Liver (tissue), 9 donors: Measurements from ENCODE around the gene SSX4B. TPM values are rescaled to one million over a fixed set of nuclear protein-coding genes. Genes with fewer than 3 reads are reported as not detected.
"Not testable (repeated sequence)": the region's sequence is repeated elsewhere in the genome, so short reads cannot be mapped to it uniquely, and the experiment has no call there.

Experiments used
- DNase-seq: peaks from one replicate; pipeline ENCODE4 v3.0.0-alpha.2; 2017; ENCODE audit warnings: low spot score
- H3K27ac ChIP-seq, 2 donors: one replicate each; pipeline ENCODE4 v1.7.0; 2013; ENCODE audit warnings: inconsistent platforms in 2 of 2, low read length in 2 of 2, control low read depth in 1 of 2, low read depth in 1 of 2, mild to moderate bottlenecking in 1 of 2
- H3K27me3 ChIP-seq, 4 donors: one replicate each; pipeline versions ENCODE4 v1.6.1 to v1.7.0; 2013; ENCODE audit warnings: low read length in 3 of 4, inconsistent platforms in 1 of 4, mild to moderate bottlenecking in 1 of 4, moderate library complexity in 1 of 4; ENCODE audit not compliant: control insufficient read depth in 4 of 4, insufficient read depth in 4 of 4
- H3K36me3 ChIP-seq, 4 donors: one replicate each; pipeline versions ENCODE4 v1.6.1 to v1.7.0; 2013; ENCODE audit warnings: low read length in 3 of 4, mild to moderate bottlenecking in 3 of 4, low read depth in 1 of 4, moderate library complexity in 1 of 4; ENCODE audit not compliant: control insufficient read depth in 4 of 4, insufficient read depth in 3 of 4
- H3K4me1 ChIP-seq, 4 donors: one replicate each; pipeline versions ENCODE4 v1.6.1 to v1.7.0; 2013; ENCODE audit warnings: low read length in 3 of 4, mild to moderate bottlenecking in 3 of 4, moderate library complexity in 1 of 4; ENCODE audit not compliant: control insufficient read depth in 4 of 4, insufficient read depth in 4 of 4
- H3K4me3 ChIP-seq, 3 donors: one replicate each; pipeline versions ENCODE4 v1.6.1 to v1.7.0; 2013; ENCODE audit warnings: low read length in 3 of 3, control low read depth in 1 of 3, low read depth in 1 of 3, mild to moderate bottlenecking in 1 of 3
- H3K9ac ChIP-seq, 2 donors: one replicate each; pipeline ENCODE4 v1.7.0; 2013; ENCODE audit warnings: low read length in 2 of 2, mild to moderate bottlenecking in 2 of 2, moderate library complexity in 2 of 2, control low read depth in 1 of 2, low read depth in 1 of 2
- H3K9me3 ChIP-seq, 4 donors: one replicate each; pipeline versions ENCODE4 v1.6.1 to v1.7.0; 2013; ENCODE audit warnings: low read length in 3 of 4; ENCODE audit not compliant: control insufficient read depth in 4 of 4
- EGR1 ChIP-seq, 2 donors: IDR thresholded peaks; 2 replicates each; pipeline ENCODE4 v1.6.1; 2016 to 2018; ENCODE audit warnings: antibody characterized with exemption in 2 of 2, low read depth in 2 of 2
- FOXA1 ChIP-seq: IDR thresholded peaks from 2 replicates; pipeline ENCODE4 v1.6.1; 2016; ENCODE audit warnings: antibody characterized with exemption
- GABPA ChIP-seq, 2 donors: IDR thresholded peaks in 1 of 2; conservative IDR thresholded peaks in 1 of 2; 2 replicates each; pipeline ENCODE4 v1.6.1; 2016; ENCODE audit warnings: antibody characterized with exemption in 2 of 2, mild to moderate bottlenecking in 1 of 2, moderate library complexity in 1 of 2
- HNF4A ChIP-seq, 2 donors: conservative IDR thresholded peaks; 2 replicates each; pipeline ENCODE4 v1.6.1; 2016; ENCODE audit warnings: antibody characterized with exemption in 2 of 2, mild to moderate bottlenecking in 2 of 2
- HNF4G ChIP-seq: IDR thresholded peaks from 2 replicates; pipeline ENCODE4 v1.6.1; 2016; ENCODE audit warnings: antibody characterized with exemption
- NR2F2 ChIP-seq: IDR thresholded peaks from 2 replicates; pipeline ENCODE4 v1.6.1; 2016; ENCODE audit warnings: antibody characterized with exemption
- RAD21 ChIP-seq, 2 donors: IDR thresholded peaks; 2 replicates each; pipeline ENCODE4 v1.6.1; 2016; ENCODE audit warnings: antibody characterized with exemption in 2 of 2, mild to moderate bottlenecking in 2 of 2
- SP1 ChIP-seq: IDR thresholded peaks from 2 replicates; pipeline ENCODE4 v1.6.1; 2018; ENCODE audit warnings: antibody characterized with exemption, mild to moderate bottlenecking
- TAF1 ChIP-seq: conservative IDR thresholded peaks from 2 replicates; pipeline ENCODE4 v1.6.1; 2016; ENCODE audit warnings: antibody characterized with exemption, mild to moderate bottlenecking
- YY1 ChIP-seq: IDR thresholded peaks from 2 replicates; pipeline ENCODE4 v1.6.1; 2016; ENCODE audit warnings: antibody characterized with exemption, mild to moderate bottlenecking
- WGBS: extraction: QIAGEN DNeasy Blood & Tissue Kit; methylation state at CpG from one replicate; pipeline ENCODE4 v1.1.7; 2013; 5-methylcytosine and 5-hydroxymethylcytosine counted together
- polyA plus RNA-seq, 2 donors: library from polyadenylated mRNA; stranded (reverse) in 1 of 2; unstranded in 1 of 2; fragments of 200-250 nt in 1 of 2; fragments of >200 nt in 1 of 2; fragmentation: Nextera tagmentation in 1 of 2; extraction: Ambion mirVana in 1 of 2; gene quantifications; one replicate each; pipeline versions ENCODE4 v1.2.1 to v1.2.3, GENCODE V29; 2013 to 2015
- total RNA-seq, 2 donors: library from RNA; depleted of rRNA; stranded (reverse); fragments of >200 nt; gene quantifications; one replicate each; pipeline ENCODE4 v1.2.3, GENCODE V29; 2014
- TF ChIP-seq, protein P1 (sequence below): IDR thresholded peaks from 2 replicates; pipeline ENCODE4 v1.6.1; 2016; ENCODE audit warnings: antibody characterized with exemption, mild to moderate bottlenecking
- TF ChIP-seq, protein P2 (sequence below): IDR thresholded peaks from 2 replicates; pipeline ENCODE4 v1.6.1; 2016; ENCODE audit warnings: antibody characterized with exemption
- TF ChIP-seq, protein P3 (sequence below): IDR thresholded peaks from 2 replicates; pipeline ENCODE4 v1.6.1; 2016; ENCODE audit warnings: antibody characterized with exemption
- TF ChIP-seq, protein P4 (sequence below): fragments of 150-350 bp; IDR thresholded peaks from 2 replicates; pipeline ENCODE4 v1.5.1; 2017; ENCODE audit warnings: improper control_type of control experiment, low read depth, low read length; ENCODE audit not compliant: missing input control
- donor health status: healthy.
- donor health status: healthy.
- donor health status: healthy.
- donor health status: healthy.
- donor health status: healthy.

Gene SSX4B
- total and polyA plus RNA-seq, 4 donors = not detected

DNA sequence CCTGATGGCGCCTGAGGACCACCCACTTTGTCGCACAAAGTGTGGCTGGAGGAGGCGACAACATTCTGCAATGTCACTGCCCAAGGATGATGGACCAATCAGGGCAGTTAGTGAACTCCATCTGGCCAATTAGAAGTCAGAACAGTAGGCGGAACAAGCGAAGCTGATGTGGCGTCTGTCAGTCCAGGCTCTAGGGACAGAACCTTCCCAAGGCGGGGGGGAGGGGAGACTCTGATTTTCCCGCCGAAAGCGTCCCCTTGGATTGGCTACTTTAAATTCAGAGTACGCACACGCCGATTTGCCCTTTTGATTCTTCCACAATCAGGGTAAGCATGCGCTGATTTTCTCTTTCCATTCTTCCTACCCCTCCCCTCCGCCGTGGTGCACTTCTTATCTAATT is 28.5 kb downstream of the SSX4B start, which contains the start of gene SSX4:
SSX4 (plus strand) TSS at position 301 of the 400 bp plus-strand sequence. CDS start 515 bp downstream, outside the sequence.
- not testable (repeated sequence) for H3K36me3 ChIP-seq, H3K9ac ChIP-seq, H3K9me3 ChIP-seq, H3K27me3 ChIP-seq, H3K4me1 ChIP-seq, H3K4me3 ChIP-seq, DNase-seq, H3K27ac ChIP-seq
- no CpG with 5 or more reads among the region's 16 CpGs for WGBS

DNA sequence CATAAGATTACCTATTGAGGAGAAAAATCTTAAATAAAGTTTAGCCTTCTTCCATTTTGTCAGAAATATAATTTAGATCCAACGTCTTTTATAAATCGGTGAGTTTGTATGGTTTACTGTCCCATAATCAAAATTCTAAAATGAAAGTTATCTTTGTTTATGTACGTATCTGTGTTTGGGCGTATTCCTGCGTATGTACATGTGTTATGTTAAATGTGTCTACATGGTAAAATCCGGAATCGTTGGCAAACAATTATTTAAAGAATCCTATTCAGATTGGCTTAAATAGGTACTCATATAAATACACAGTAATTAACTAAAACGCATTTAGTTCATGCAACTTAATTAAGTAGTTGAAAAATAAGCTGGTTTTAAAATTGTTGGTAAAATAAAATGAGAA is 41.4 kb downstream of the SSX4B start:
- H3K27ac ChIP-seq, H3K27me3 ChIP-seq, H3K9ac ChIP-seq, H3K9me3 ChIP-seq, H3K36me3 ChIP-seq, H3K4me3 ChIP-seq, DNase-seq, H3K4me1 ChIP-seq: not testable (repeated sequence)
- no CpG with 5 or more reads among the region's 8 CpGs for WGBS

DNA sequence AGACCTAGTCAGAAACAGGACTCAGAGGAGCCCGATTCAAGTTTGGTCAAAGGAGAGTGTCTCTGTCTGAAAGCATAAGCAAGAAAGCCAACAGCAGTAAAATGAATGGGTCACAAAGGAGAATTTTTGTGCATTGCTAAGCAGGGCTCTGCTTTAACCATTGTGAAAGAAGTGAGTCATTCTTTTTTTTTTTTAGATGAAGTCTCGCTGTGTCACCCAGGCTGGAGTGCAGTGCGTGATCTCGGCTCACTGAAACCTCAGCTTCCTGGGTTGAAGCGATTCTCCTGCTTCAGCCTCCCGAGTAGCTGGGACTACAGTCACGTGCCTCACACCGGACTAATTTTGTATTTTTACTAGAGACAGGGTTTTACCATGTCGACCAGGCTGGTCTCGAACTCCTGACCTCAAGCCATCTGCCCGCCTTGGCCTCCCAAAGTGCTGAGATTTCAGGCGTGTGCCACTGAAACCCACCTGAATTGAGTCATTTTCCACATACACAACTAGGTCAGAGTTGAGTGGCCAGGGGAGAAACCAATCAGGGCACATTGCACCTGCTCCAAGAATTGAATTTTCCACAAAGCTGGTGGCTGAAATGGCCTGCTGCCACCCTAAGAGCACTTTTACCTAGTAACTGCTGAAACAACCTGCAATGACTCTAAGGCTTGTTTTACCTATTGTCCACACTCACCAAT is 43.9 kb downstream of the SSX4B start:
- not testable (repeated sequence) for H3K4me3 ChIP-seq, H3K36me3 ChIP-seq, H3K9me3 ChIP-seq, H3K27me3 ChIP-seq, H3K4me1 ChIP-seq, H3K9ac ChIP-seq, H3K27ac ChIP-seq, DNase-seq
- WGBS = no CpG with 5 or more reads among the region's 12 CpGs

DNA sequence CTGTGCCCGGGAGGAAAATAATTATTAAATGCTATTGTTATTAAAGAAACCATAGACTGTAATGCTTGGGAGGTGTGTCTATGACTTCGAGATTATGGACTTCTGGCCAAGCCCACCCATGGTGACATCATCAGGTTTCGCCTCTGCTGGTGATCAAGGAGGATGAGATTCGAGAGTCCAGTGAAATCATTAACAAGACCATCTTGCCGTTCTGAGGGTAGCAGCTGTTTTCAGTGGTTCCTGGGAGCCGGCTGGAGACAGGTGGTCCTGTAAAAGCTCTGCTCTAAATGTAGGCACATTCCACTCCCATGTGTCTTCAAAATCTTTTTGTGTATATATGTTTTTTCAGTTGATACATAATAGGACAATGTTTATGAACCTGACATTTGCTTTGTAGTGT is 52.5 kb downstream of the SSX4B start:
- not testable (repeated sequence) for H3K36me3 ChIP-seq, H3K9me3 ChIP-seq, H3K4me3 ChIP-seq, H3K27me3 ChIP-seq, H3K9ac ChIP-seq, H3K4me1 ChIP-seq, H3K27ac ChIP-seq, DNase-seq
- 71% methylated on average over 6 of the region's 6 CpGs for WGBS

DNA sequence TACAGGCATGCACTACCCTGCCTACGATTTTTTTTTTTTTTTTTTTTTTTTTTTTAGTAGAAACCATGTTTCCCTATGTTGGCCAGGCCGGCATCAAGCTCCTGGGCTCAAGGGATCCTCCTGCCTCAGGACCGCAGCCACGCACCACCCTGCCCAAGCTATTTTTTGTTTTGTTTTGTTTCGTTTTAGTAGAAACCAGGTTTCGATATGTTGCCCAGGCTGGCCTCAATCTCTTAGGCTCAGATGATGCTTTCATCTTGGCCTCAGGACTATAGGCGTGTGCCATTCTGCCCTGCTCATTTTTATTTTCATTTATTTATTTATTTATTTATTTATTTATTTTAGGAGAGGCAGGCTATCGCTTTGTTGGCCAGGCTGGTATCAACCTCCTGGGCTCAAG is 54.1 kb downstream of the SSX4B start:
- no peaks in the 10 kb centered on the region for H3K4me1 ChIP-seq
- no peak overlapping the region for H3K4me3 ChIP-seq
- no peaks in the 10 kb centered on the region for H3K27me3 ChIP-seq
- no peaks in the 10 kb centered on the region for H3K36me3 ChIP-seq
- H3K27ac ChIP-seq = no peak overlapping the region
- WGBS = 90% methylated on average over 8 of the region's 8 CpGs
- no peak overlapping the region for H3K9ac ChIP-seq
- H3K9me3 ChIP-seq = no peaks in the 10 kb centered on the region
- no peak for DNase-seq
- no peak for TF ChIP-seq RAD21 (IDR thresholded peaks at IDR 0.05)
- TF ChIP-seq, protein P1, sequence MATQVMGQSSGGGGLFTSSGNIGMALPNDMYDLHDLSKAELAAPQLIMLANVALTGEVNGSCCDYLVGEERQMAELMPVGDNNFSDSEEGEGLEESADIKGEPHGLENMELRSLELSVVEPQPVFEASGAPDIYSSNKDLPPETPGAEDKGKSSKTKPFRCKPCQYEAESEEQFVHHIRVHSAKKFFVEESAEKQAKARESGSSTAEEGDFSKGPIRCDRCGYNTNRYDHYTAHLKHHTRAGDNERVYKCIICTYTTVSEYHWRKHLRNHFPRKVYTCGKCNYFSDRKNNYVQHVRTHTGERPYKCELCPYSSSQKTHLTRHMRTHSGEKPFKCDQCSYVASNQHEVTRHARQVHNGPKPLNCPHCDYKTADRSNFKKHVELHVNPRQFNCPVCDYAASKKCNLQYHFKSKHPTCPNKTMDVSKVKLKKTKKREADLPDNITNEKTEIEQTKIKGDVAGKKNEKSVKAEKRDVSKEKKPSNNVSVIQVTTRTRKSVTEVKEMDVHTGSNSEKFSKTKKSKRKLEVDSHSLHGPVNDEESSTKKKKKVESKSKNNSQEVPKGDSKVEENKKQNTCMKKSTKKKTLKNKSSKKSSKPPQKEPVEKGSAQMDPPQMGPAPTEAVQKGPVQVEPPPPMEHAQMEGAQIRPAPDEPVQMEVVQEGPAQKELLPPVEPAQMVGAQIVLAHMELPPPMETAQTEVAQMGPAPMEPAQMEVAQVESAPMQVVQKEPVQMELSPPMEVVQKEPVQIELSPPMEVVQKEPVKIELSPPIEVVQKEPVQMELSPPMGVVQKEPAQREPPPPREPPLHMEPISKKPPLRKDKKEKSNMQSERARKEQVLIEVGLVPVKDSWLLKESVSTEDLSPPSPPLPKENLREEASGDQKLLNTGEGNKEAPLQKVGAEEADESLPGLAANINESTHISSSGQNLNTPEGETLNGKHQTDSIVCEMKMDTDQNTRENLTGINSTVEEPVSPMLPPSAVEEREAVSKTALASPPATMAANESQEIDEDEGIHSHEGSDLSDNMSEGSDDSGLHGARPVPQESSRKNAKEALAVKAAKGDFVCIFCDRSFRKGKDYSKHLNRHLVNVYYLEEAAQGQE = no peak
- TF ChIP-seq FOXA1 = no peak
- no peak for TF ChIP-seq NR2F2
- TF ChIP-seq SP1 = no peak
- TF ChIP-seq, protein P2, sequence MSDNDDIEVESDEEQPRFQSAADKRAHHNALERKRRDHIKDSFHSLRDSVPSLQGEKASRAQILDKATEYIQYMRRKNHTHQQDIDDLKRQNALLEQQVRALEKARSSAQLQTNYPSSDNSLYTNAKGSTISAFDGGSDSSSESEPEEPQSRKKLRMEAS = no peak
- TF ChIP-seq EGR1 (IDR thresholded peaks at IDR 0.05; ENCODE audit: low read depth in 2 of 2) = no peak
- TF ChIP-seq, protein P3, sequence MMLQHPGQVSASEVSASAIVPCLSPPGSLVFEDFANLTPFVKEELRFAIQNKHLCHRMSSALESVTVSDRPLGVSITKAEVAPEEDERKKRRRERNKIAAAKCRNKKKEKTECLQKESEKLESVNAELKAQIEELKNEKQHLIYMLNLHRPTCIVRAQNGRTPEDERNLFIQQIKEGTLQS = no peak
- TF ChIP-seq, protein P4, sequence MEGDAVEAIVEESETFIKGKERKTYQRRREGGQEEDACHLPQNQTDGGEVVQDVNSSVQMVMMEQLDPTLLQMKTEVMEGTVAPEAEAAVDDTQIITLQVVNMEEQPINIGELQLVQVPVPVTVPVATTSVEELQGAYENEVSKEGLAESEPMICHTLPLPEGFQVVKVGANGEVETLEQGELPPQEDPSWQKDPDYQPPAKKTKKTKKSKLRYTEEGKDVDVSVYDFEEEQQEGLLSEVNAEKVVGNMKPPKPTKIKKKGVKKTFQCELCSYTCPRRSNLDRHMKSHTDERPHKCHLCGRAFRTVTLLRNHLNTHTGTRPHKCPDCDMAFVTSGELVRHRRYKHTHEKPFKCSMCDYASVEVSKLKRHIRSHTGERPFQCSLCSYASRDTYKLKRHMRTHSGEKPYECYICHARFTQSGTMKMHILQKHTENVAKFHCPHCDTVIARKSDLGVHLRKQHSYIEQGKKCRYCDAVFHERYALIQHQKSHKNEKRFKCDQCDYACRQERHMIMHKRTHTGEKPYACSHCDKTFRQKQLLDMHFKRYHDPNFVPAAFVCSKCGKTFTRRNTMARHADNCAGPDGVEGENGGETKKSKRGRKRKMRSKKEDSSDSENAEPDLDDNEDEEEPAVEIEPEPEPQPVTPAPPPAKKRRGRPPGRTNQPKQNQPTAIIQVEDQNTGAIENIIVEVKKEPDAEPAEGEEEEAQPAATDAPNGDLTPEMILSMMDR = no peak
- no peak for TF ChIP-seq GABPA (IDR thresholded peaks at IDR 0.05 in 1 of 2, conservative IDR thresholded peaks at IDR 0.05 in 1 of 2)
- no peak for TF ChIP-seq TAF1
- no peak for TF ChIP-seq HNF4A (conservative IDR thresholded peaks at IDR 0.05)
- no peak for TF ChIP-seq YY1
- no peak for TF ChIP-seq HNF4G
